IMR-90 (cell line): ENCODE measurements around the gene OMG.

Experiments used
- BHLHE40 ChIP-seq: fragments of 150-350 bp; IDR thresholded peaks from 2 replicates; pipeline ENCODE4 v1.6.1; 2016; ENCODE audit warnings: mild to moderate bottlenecking, low read depth, low read length
- CEBPB ChIP-seq: IDR thresholded peaks from 2 replicates; pipeline ENCODE4 v1.6.1; 2012; ENCODE audit warnings: low read depth, low read length, improper control_type of control experiment
- CHD1 ChIP-seq: IDR thresholded peaks from 2 replicates; pipeline ENCODE4 v1.6.1; 2012; ENCODE audit warnings: low read depth, low read length, improper control_type of control experiment
- CTCF ChIP-seq: conservative IDR thresholded peaks from 2 replicates; pipeline ENCODE4 v1.5.1; 2012; ENCODE audit warnings: mild to moderate bottlenecking, low read depth, low read length, improper control_type of control experiment
- FOS ChIP-seq: fragments of 150-350 bp; IDR thresholded peaks from 2 replicates; pipeline ENCODE4 v1.6.1; 2016; ENCODE audit warnings: low read depth, low read length
- MAZ ChIP-seq: IDR thresholded peaks from 2 replicates; pipeline ENCODE4 v1.6.1; 2012; ENCODE audit warnings: low read depth, mild to moderate bottlenecking, low read length, improper control_type of control experiment, moderate library complexity, borderline replicate concordance
- MXI1 ChIP-seq: IDR thresholded peaks from 2 replicates; pipeline ENCODE4 v1.6.1; 2012; ENCODE audit warnings: low read depth, mild to moderate bottlenecking, low read length, moderate library complexity, borderline replicate concordance
- RAD21 ChIP-seq: IDR thresholded peaks from 2 replicates; pipeline ENCODE4 v1.6.1; 2012; ENCODE audit warnings: low read length, improper control_type of control experiment
- SMC3 ChIP-seq: fragments of 150-350 bp; IDR thresholded peaks from 2 replicates; pipeline ENCODE4 v1.6.1; 2016; ENCODE audit warnings: low read depth, mild to moderate bottlenecking, antibody characterized with exemption, low read length, moderate library complexity
- TF ChIP-seq, protein P1 (sequence below): fragments of 150-350 bp; IDR thresholded peaks from 2 replicates; pipeline ENCODE4 v1.6.1; 2016; ENCODE audit warnings: low read depth, mild to moderate bottlenecking, low read length, moderate library complexity, borderline replicate concordance
- TF ChIP-seq, protein P2 (sequence below): fragments of 150-350 bp; IDR thresholded peaks from 2 replicates; pipeline ENCODE4 v1.6.1; 2017; ENCODE audit warnings: mild to moderate bottlenecking, antibody characterized with exemption, low read length, low read depth

GRCh38 chr17:31310260-31310659 lies 13.2 kb upstream of the OMG start:
- TF ChIP-seq CTCF (no peak), CHD1 (no peak), MXI1 (no peak), RAD21 (no peak), BHLHE40 (no peak), FOS (no peak), SMC3 (no peak), CEBPB (no peak), MAZ (no peak)
- TF ChIP-seq, protein P1, sequence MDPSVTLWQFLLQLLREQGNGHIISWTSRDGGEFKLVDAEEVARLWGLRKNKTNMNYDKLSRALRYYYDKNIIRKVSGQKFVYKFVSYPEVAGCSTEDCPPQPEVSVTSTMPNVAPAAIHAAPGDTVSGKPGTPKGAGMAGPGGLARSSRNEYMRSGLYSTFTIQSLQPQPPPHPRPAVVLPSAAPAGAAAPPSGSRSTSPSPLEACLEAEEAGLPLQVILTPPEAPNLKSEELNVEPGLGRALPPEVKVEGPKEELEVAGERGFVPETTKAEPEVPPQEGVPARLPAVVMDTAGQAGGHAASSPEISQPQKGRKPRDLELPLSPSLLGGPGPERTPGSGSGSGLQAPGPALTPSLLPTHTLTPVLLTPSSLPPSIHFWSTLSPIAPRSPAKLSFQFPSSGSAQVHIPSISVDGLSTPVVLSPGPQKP, result no peak
- TF ChIP-seq, protein P2, sequence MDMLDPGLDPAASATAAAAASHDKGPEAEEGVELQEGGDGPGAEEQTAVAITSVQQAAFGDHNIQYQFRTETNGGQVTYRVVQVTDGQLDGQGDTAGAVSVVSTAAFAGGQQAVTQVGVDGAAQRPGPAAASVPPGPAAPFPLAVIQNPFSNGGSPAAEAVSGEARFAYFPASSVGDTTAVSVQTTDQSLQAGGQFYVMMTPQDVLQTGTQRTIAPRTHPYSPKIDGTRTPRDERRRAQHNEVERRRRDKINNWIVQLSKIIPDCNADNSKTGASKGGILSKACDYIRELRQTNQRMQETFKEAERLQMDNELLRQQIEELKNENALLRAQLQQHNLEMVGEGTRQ, result no peak
